A673 (cell line): ENCODE measurements around the gene ZDHHC11B.
"Not testable (repeated sequence)": the region's sequence is repeated elsewhere in the genome, so short reads cannot be mapped to it uniquely, and the experiment has no call there.

Experiments
- CTCF ChIP-seq: fragments of 300-800, 200-600 bp; sonication (generic); conservative IDR thresholded peaks from 2 replicates; pipeline ENCODE4 v1.5.1; 2017; ENCODE audit warnings: low read depth, mild to moderate bottlenecking, antibody characterized with exemption, low read length, moderate library complexity, mixed read lengths
- EZH2 ChIP-seq: fragments of 200-600 bp; sonication (generic); IDR thresholded peaks from 2 replicates; pipeline ENCODE4 v1.6.1; 2017; ENCODE audit warnings: borderline replicate concordance, low read depth, mild to moderate bottlenecking, mixed read lengths, antibody characterized with exemption, low read length; ENCODE audit not compliant: poor library complexity, severe bottlenecking

GRCh38 chr5:783881-784427 is 575 bp downstream of the ZDHHC11B start:
- not testable (repeated sequence) for TF ChIP-seq CTCF, EZH2
